ENCODE results near the gene PLEKHA7. TPM values are rescaled to one million over a fixed set of nuclear protein-coding genes. Genes with fewer than 3 reads are reported as not detected.

Gene PLEKHA7
- total RNA-seq, 1 experiment from 2014 or later, result 1.7 TPM

- Histone ChIP-seq H3K4me1 (ENCODE audit: insufficient read depth, low read length, poor library complexity, severe bottlenecking) (no peaks in the 10 kb centered on the region), H3K27ac (ENCODE audit: low read depth, low read length, poor library complexity, severe bottlenecking) (no peak overlapping the region), H3K4me3 (ENCODE audit: low read depth, low read length, poor library complexity, severe bottlenecking) (no peak overlapping the region), H3K9me3 (ENCODE audit: low read depth, low read length, poor library complexity, severe bottlenecking) (no peaks in the 10 kb centered on the region), H3K36me3 (ENCODE audit: insufficient read depth, low read length, poor library complexity, severe bottlenecking) (no peaks in the 10 kb centered on the region), H3K27me3 (replicated peaks; ENCODE audit: insufficient read depth, low read depth, low read length, poor library complexity) (no peaks in the 10 kb centered on the region)
- TF ChIP-seq EZH2 (IDR thresholded peaks at IDR 0.05; ENCODE audit: borderline replicate concordance, low read depth, low read length, poor library complexity, severe bottlenecking) (no peak), CTCF (conservative IDR thresholded peaks at IDR 0.05; ENCODE audit: low read depth, low read length) (no peak)
- intact Hi-C loops (cut with micrococcal nuclease; ENCODE audit: unreplicated experiment), result loop anchor here (2.0 kb wide), 1 partner anchor 273 kb away; no protein-coding TSS in a partner anchor
- ChIA-PET CTCF (no interaction called here), POLR2A (ENCODE audit: low non-redundant PET) (no interaction called here)
- no peak for DNase-seq (ENCODE audit: low spot score)
- BruUV-seq (replicated peaks), result no TSS peak
Measured at GRCh38 chr11:16789560-16790485, 224.4 kb downstream of the PLEKHA7 start.

- no peak for DNase-seq (ENCODE audit: low spot score)
- H3K27me3 ChIP-seq (replicated peaks; ENCODE audit: insufficient read depth, low read depth, low read length, poor library complexity), result no peaks in the 10 kb centered on the region
- ChIA-PET POLR2A (ENCODE audit: low non-redundant PET) (no interaction called here), CTCF (no interaction called here)
- intact Hi-C loops (cut with micrococcal nuclease; ENCODE audit: unreplicated experiment), result loop anchor here (2.0 kb wide), 1 partner anchor 274 kb away; no protein-coding TSS in a partner anchor
- no peak overlapping the region for H3K27ac ChIP-seq (ENCODE audit: low read depth, low read length, poor library complexity, severe bottlenecking)
- no peaks in the 10 kb centered on the region for H3K36me3 ChIP-seq (ENCODE audit: insufficient read depth, low read length, poor library complexity, severe bottlenecking)
- H3K9me3 ChIP-seq (ENCODE audit: low read depth, low read length, poor library complexity, severe bottlenecking), result no peaks in the 10 kb centered on the region
- no peak for TF ChIP-seq CTCF (conservative IDR thresholded peaks at IDR 0.05; ENCODE audit: low read depth, low read length)
- TF ChIP-seq EZH2 (IDR thresholded peaks at IDR 0.05; ENCODE audit: borderline replicate concordance, low read depth, low read length, poor library complexity, severe bottlenecking), result no peak
- no peak overlapping the region for H3K4me3 ChIP-seq (ENCODE audit: low read depth, low read length, poor library complexity, severe bottlenecking)
- BruUV-seq (replicated peaks), result no TSS peak
- H3K4me1 ChIP-seq (ENCODE audit: insufficient read depth, low read length, poor library complexity, severe bottlenecking), result no peaks in the 10 kb centered on the region
Measured at GRCh38 chr11:16789063-16789420, 225.2 kb downstream of the PLEKHA7 start.

GRCh38 chr11:16788141-16789062 lies 225.8 kb downstream of the PLEKHA7 start:
- ChIA-PET CTCF (no interaction called here), POLR2A (ENCODE audit: low non-redundant PET) (no interaction called here)
- Histone ChIP-seq H3K27ac (ENCODE audit: low read depth, low read length, poor library complexity, severe bottlenecking) (no peak overlapping the region), H3K27me3 (replicated peaks; ENCODE audit: insufficient read depth, low read depth, low read length, poor library complexity) (no peaks in the 10 kb centered on the region), H3K4me3 (ENCODE audit: low read depth, low read length, poor library complexity, severe bottlenecking) (no peak overlapping the region), H3K36me3 (ENCODE audit: insufficient read depth, low read length, poor library complexity, severe bottlenecking) (no peaks in the 10 kb centered on the region), H3K9me3 (ENCODE audit: low read depth, low read length, poor library complexity, severe bottlenecking) (no peaks in the 10 kb centered on the region), H3K4me1 (ENCODE audit: insufficient read depth, low read length, poor library complexity, severe bottlenecking) (no peaks in the 10 kb centered on the region)
- peak; percentile 64 for DNase-seq (ENCODE audit: low spot score)
- BruUV-seq (replicated peaks), result no TSS peak
- TF ChIP-seq CTCF (conservative IDR thresholded peaks at IDR 0.05; ENCODE audit: low read depth, low read length) (peak; percentile 96), EZH2 (IDR thresholded peaks at IDR 0.05; ENCODE audit: borderline replicate concordance, low read depth, low read length, poor library complexity, severe bottlenecking) (no peak)
- intact Hi-C loops (cut with micrococcal nuclease; ENCODE audit: unreplicated experiment), result loop anchor here (2.0 kb wide), 1 partner anchor 274 kb away; no protein-coding TSS in a partner anchor
